Vagina (tissue), 2 donors: ENCODE results near the gene ABCG1.

Source experiments
- POLR2A ChIP-seq, 2 donors: fragments of 450-650 bp; IDR thresholded peaks; one replicate each; pipeline ENCODE4 v1.6.1; 2017; ENCODE audit warnings: antibody characterized with exemption in 2 of 2, mild to moderate bottlenecking in 2 of 2, moderate library complexity in 2 of 2
- POLR2AphosphoS5 ChIP-seq, 2 donors: sonication (generic); formaldehyde crosslinking; IDR thresholded peaks; one replicate each; pipeline ENCODE4 v1.9.0; 2017; ENCODE audit warnings: antibody characterized with exemption in 2 of 2, mild to moderate bottlenecking in 2 of 2, low read depth in 1 of 2; ENCODE audit not compliant: insufficient read depth in 1 of 2

DNA sequence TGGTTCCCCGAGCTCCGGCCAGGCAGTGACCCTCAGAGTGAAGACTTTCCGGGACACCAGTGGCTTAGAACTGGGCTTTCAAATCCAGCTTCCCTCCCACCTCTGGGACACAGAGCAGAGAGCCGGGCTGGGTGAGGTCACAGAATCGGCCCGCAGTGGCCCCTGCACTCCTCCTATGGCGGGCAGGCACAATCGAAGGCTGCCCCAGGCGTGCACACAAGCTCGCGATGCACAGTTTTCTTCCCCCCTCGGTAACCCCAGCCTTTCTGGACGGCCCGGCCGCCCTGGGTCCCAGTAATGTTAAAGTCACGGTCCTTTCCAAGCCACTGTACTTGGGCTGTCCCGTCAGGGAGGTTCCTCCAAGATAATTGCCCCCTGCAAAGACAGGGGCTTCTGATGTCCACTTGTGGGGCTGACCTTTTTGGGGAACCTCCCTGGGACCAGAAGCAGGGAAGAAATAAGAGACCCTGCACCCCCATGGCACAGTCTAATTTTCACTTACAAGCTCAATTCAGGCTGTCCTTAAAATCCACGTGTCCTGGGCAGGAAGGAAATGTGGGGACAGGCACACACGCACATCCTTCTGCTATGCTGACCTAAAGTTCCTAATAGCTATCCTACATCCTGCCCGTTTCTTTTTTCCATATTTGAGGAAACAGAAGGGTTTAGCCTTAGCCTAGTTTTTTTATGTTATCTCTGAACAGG, 82.6 kb downstream of the ABCG1 start:
- TF ChIP-seq POLR2A (IDR thresholded peaks at IDR 0.05) (no peak), POLR2AphosphoS5 (IDR thresholded peaks at IDR 0.05; ENCODE audit: insufficient read depth in 1 of 2, low read depth in 1 of 2) (peak in 1 of 2 donors; percentile 63)
